CD4-positive, alpha-beta T cell treated with Interleukin-4 for 4 hours (primary cell): ENCODE results near the gene SLC9A5.

Experiments used
- DNase-seq: peaks from one replicate; pipeline ENCODE4 v3.0.0-alpha.2; 2020

The SLC9A5 gene

DNA sequence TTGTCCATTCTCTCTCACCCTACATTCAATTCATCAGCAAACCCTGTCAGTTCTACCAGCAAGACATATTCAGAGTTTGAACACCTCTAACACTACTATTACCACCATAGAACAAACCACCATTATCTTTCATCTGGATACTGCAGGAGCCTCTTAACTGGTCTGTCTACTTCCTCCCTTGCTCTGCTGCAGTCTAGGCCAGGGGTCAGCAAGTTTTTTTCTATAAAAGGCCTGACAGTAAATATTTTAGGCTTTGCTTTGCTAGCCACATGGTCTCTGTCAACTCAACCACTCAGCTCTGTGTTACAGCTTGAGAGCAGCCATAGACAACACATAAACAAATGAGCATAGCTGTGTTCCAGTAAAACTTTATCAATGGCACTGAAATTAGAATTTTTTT lies 63.9 kb downstream of the SLC9A5 start:
- DNase-seq: no peak

DNA sequence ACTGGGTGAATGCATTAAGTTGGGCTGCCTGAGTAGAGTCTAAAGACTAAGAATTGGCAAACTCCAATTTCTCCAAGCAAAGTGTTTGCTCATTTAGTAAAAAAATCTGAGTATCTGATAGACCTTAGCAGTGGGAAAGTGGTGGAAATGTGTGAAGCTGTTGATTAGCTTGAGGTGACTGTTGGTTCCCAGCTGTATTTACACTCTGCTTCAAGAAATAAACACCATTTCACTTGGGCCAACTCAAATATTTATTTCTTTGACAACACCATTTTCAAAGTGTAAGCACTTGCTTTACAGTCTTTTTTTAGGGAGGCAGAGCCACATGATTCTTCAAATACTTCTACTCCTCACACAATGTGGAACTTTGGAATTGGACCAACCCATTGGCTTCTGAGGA lies 69.1 kb downstream of the SLC9A5 start:
- DNase-seq: no peak
